ENCODE data around the gene HMGCL. TPM values are rescaled to one million over a fixed set of nuclear protein-coding genes. Genes with fewer than 3 reads are reported as not detected.

HMGCL gene
- total and polyA plus RNA-seq, 12 donors = 38.8 to 134 (median 84.1) TPM

DNA sequence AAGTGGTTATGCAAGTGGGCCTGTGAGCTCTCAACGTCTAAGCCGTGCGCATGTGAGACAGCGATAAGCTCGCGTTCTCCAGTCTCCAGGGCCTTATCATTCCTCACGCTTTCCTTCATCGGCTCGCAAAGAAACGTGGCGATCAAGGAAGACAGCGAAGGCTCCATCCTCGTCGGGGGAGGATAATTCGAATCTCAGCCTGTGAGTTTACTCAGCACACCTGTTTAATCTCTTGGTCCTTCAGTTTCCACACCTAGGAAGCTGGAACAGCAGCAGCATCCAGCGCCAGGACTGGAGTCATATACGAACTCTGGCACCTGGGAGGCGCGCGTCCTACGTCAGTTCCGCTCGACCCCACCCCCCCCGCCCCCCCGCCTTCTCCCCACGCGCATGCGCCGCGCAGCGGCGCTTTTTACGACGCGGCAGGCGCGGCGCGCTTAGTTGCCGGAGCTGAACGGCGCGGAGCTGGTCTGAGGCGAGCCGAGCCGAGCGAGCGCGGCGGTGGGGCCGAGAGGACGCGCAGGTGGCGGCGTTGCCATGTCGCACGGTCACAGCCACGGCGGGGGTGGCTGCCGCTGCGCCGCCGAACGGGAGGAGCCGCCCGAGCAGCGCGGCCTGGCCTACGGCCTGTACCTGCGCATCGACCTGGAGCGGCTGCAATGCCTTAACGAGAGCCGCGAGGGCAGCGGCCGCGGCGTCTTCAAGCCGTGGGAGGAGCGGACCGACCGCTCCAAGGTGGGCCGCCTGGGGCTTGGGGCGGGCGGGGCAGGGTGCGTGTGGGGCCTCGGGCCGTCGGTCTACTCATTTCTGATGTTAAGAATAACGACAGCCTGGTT lies 47.0 kb downstream of the HMGCL start, which contains the start of gene PITHD1:
Gene PITHD1 (plus strand): TSS at position 440 of the 836 bp plus-strand sequence. CDS start 98 bp downstream, at position 538.
- TF ChIP-seq, protein P1, sequence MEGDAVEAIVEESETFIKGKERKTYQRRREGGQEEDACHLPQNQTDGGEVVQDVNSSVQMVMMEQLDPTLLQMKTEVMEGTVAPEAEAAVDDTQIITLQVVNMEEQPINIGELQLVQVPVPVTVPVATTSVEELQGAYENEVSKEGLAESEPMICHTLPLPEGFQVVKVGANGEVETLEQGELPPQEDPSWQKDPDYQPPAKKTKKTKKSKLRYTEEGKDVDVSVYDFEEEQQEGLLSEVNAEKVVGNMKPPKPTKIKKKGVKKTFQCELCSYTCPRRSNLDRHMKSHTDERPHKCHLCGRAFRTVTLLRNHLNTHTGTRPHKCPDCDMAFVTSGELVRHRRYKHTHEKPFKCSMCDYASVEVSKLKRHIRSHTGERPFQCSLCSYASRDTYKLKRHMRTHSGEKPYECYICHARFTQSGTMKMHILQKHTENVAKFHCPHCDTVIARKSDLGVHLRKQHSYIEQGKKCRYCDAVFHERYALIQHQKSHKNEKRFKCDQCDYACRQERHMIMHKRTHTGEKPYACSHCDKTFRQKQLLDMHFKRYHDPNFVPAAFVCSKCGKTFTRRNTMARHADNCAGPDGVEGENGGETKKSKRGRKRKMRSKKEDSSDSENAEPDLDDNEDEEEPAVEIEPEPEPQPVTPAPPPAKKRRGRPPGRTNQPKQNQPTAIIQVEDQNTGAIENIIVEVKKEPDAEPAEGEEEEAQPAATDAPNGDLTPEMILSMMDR (IDR thresholded peaks at IDR 0.05) = no peak
- TF ChIP-seq POLR2A (IDR thresholded peaks at IDR 0.05) = peak; percentile 38 to 90
- H3K36me3 ChIP-seq (replicated peaks in 1 of 2) = peaks cover 0 to 5% of the 10 kb centered on the region in 2 donors
- H3K4me1 ChIP-seq (replicated peaks in 1 of 2) = peaks cover 6 to 26% of the 10 kb centered on the region in 2 donors
- H3K4me3 ChIP-seq = peak within 1 kb of the TSS; percentile 65 to 92 (median 74)
- no peaks in the 10 kb centered on the region for H3K9me3 ChIP-seq (replicated peaks in 1 of 3)
- 0 to 1% (median 1%) methylated on average over 18 to 91 of the region's 91 CpGs for WGBS, 4 donors
- peak; percentile 78 to 91 (median 85) for DNase-seq
- peak within 1 kb of the TSS; percentile 36 to 95 (median 88) for H3K27ac ChIP-seq
- H3K27me3 ChIP-seq = no peaks in the 10 kb centered on the region
- intact Hi-C loops (cut with DNase I) = loop anchor here in 1 of 2 donors (10.0 kb wide), 1 partner anchor 137 kb away; the partner anchor contains the start of gene CNR2

DNA sequence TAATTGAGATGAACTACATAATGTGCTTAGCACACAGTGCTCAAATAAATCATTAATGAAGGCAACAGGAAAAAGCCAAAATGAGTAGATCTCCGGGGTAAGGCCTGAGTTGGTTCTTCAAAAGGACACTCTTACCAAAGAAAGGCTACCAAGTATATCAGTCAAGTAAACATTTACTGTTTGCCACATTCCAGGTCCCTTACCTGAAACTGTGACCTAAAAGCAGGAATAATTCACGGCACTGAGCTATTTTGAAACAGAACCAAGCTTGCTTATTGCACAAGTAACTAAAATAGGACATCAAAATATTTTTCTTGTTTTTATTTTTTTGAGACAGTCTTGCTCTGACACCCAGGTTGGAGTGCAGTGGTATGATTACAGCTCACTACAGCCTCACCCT lies 49.0 kb downstream of the HMGCL start:
- DNase-seq = no peak
- H3K4me3 ChIP-seq = no peak overlapping the region
- H3K36me3 ChIP-seq (replicated peaks in 1 of 2) = peaks cover 0 to 7% of the 10 kb centered on the region in 2 donors
- WGBS, 4 donors = 81 to 86% (median 84%) methylated on average over 2 of the region's 2 CpGs
- H3K27me3 ChIP-seq = no peaks in the 10 kb centered on the region
- H3K9me3 ChIP-seq (replicated peaks in 1 of 3) = no peaks in the 10 kb centered on the region
- H3K4me1 ChIP-seq (replicated peaks in 1 of 2) = peaks cover 6 to 30% of the 10 kb centered on the region in 2 donors
- TF ChIP-seq, protein P1 (IDR thresholded peaks at IDR 0.05) = no peak
- TF ChIP-seq POLR2A (IDR thresholded peaks at IDR 0.05) = no peak
- intact Hi-C loops (cut with DNase I) = loop anchor here in 1 of 2 donors (10.0 kb wide), 1 partner anchor 139 kb away; the partner anchor contains the start of gene CNR2
- H3K27ac ChIP-seq = no peak overlapping the region

DNA sequence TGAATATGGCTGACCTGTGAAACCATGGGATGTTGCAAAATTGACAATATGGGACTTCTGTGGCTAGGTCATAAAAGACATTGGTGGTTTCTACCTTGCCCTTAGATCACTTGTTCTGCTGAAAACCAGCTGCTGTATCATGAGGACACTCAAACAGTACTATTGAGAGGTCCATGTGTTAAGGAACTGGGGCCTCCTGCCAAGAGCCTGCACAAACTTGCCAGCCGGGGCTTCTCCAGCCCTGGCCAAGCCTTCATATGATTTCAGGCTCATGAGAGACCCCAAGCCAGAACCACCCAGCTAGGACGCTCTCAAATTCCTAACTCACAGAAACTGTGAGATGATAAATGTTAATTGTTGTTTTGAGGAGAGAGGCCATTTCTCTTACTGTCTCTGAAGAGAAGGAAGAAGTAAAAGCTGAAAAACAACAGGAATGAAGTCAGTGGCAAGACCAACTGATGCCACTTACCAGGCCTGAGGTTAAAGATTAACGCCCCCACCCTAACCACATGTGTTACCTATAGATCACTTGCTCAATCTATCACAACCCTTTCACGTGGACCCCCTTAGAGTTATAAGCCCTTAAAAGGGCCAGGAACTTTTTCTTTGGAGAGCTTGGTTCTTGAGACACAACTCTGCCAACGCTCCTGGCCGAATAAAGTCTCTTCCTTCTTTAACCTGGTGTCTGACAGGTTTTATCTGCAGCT lies 50.9 kb downstream of the HMGCL start:
- Histone ChIP-seq H3K4me3 (no peak overlapping the region), H3K27me3 (no peaks in the 10 kb centered on the region), H3K27ac (no peak overlapping the region), H3K36me3 (replicated peaks in 1 of 2) (peaks cover 0 to 6% of the 10 kb centered on the region in 2 donors), H3K4me1 (replicated peaks in 1 of 2) (peaks cover 6 to 19% of the 10 kb centered on the region in 2 donors), H3K9me3 (replicated peaks in 1 of 3) (no peaks in the 10 kb centered on the region)
- no peak for TF ChIP-seq POLR2A (IDR thresholded peaks at IDR 0.05)
- TF ChIP-seq, protein P1 (IDR thresholded peaks at IDR 0.05) = no peak
- DNase-seq = no peak
- WGBS, 4 donors = 73 to 80% (median 79%) methylated on average over 6 of the region's 6 CpGs
- intact Hi-C loops (cut with DNase I) = loop anchor here in 1 of 2 donors (10.0 kb wide), 1 partner anchor 140 kb away; the partner anchor contains the start of gene CNR2

DNA sequence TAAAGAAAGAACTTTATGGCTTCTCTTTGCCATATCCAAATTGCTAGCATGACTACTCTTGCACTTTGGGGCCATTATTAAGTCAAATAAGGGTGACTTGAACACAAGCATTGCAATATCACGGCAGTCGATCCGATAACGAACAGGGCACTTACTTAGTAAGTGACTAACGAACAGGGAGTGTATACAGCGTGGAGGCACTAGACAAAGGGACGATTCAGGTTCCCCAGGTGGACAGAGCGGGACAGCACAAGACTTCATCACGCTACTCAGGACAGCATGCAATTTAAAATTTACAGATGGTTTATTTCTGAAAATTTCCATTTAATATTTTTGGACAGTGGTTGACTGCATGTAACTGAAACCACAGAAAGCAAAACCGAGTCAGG lies 52.4 kb downstream of the HMGCL start:
- no peaks in the 10 kb centered on the region for H3K9me3 ChIP-seq (replicated peaks in 1 of 3)
- no peak overlapping the region for H3K27ac ChIP-seq
- 76 to 88% (median 81%) methylated on average over 10 of the region's 10 CpGs for WGBS, 4 donors
- peaks cover 0 to 6% of the 10 kb centered on the region in 2 donors for H3K36me3 ChIP-seq (replicated peaks in 1 of 2)
- H3K4me1 ChIP-seq (replicated peaks in 1 of 2) = peaks cover 6 to 14% of the 10 kb centered on the region in 2 donors
- peak in 1 of 7 donors; percentile 35 for DNase-seq
- intact Hi-C loops (cut with DNase I) = loop anchor here in 1 of 2 donors (10.0 kb wide), 1 partner anchor 142 kb away; the partner anchor contains the start of gene CNR2
- TF ChIP-seq POLR2A (IDR thresholded peaks at IDR 0.05) = no peak
- TF ChIP-seq, protein P1 (IDR thresholded peaks at IDR 0.05) = no peak
- H3K4me3 ChIP-seq = no peak overlapping the region
- no peaks in the 10 kb centered on the region for H3K27me3 ChIP-seq
